Upper lobe of right lung (tissue), 1 donor: Measurements from ENCODE around the gene KRTAP19-5. TPM values are rescaled to one million over a fixed set of nuclear protein-coding genes. Genes with fewer than 3 reads are reported as not detected.

Experiments
- ATAC-seq: fragments of 200-7000 bp; cut with Tn5 transposase; one replicate; pipeline ENCODE4 v1.9.1; 2020; ENCODE audit warnings: mild to moderate bottlenecking, moderate library complexity
- DNase-seq: peaks from one replicate; pipeline ENCODE4 v3.0.0-alpha.2; 2020
- H3K27ac ChIP-seq: fragments of 200-600 bp; one replicate; pipeline ENCODE4 v1.8.0; 2022
- H3K27me3 ChIP-seq: fragments of 200-600 bp; one replicate; pipeline ENCODE4 v1.8.0; 2022; ENCODE audit warnings: mild to moderate bottlenecking
- H3K36me3 ChIP-seq: fragments of 200-600 bp; one replicate; pipeline ENCODE4 v1.8.0; 2022
- H3K4me1 ChIP-seq: fragments of 200-600 bp; one replicate; pipeline ENCODE4 v1.8.0; 2022
- H3K4me3 ChIP-seq: fragments of 200-600 bp; one replicate; pipeline ENCODE4 v1.8.0; 2022; ENCODE audit warnings: mild to moderate bottlenecking
- H3K9me3 ChIP-seq: fragments of 200-600 bp; one replicate; pipeline ENCODE4 v1.8.0; 2022
- CTCF ChIP-seq: fragments of 200-600 bp; IDR thresholded peaks from one replicate; pipeline ENCODE4 v1.8.0; 2022; ENCODE audit warnings: antibody characterized with exemption
- intact Hi-C: fragments of 100-400 bp; cut with DNase I; formaldehyde crosslinking; loops from one replicate; pipeline ENCODE4 v1.11.0; 2022
- total RNA-seq: library from RNA; stranded (reverse); fragmentation: NEBNext Ultra II Directional; extraction: Animal tissue kit (Norgen Biotek cat#: 25700); gene quantifications from one replicate; pipeline ENCODE4 v1.2.1, GENCODE V29; 2021
- donor health status: DM: no; HTN: yes; CAD: no; lungs with severe emphysema.

The KRTAP19-5 gene
- total RNA-seq, 1 donor from 2014 or later = not detected

GRCh38 chr21:30497065-30497464, 4.9 kb downstream of the KRTAP19-5 start, which contains the start of gene KRTAP19-4:
Gene KRTAP19-4, minus strand, starts transcription at chr21:30497165. Its CDS starts 55 bp downstream, at chr21:30497110.
- DNase-seq (no peak), ATAC-seq (peak; percentile 40)
- intact Hi-C loops = no loop called here
- no peak within 1 kb of the TSS for H3K27ac ChIP-seq
- H3K9me3 ChIP-seq = no peaks in the 10 kb centered on the region
- H3K4me3 ChIP-seq = no peak within 1 kb of the TSS
- no peaks in the 10 kb centered on the region for H3K4me1 ChIP-seq
- TF ChIP-seq CTCF = no peak
- no peaks in the 10 kb centered on the region for H3K27me3 ChIP-seq
- H3K36me3 ChIP-seq = no peaks in the 10 kb centered on the region

DNA sequence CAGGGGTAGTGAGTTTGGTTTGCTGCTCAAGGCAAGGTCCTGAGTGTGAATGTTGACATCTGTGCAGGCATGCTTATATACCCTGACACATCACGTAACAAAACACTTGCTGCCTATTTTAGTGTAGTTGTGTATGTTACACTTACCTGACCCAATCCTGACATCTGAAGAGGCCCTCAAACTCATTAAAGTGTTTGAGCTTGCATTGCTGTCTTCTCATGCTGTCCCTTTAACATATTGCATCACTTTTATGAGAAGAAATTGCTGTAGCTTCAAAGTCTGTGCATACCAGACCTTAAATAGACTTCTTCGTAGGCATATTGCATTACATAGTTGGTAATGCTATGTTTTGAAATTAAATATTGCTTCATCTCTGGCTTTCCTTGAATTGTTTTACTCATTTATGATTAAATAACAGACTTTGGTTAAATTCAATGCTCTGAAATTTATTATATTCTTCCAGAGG, 9.9 kb downstream of the KRTAP19-5 start, which contains the start of gene KRTAP19-3:
Gene KRTAP19-3 (minus strand): TSS at position 51 of the 466 bp plus-strand sequence. CDS start 56 bp downstream, outside the sequence.
- no peak for DNase-seq
- Histone ChIP-seq H3K4me3 (no peak within 1 kb of the TSS), H3K27me3 (no peaks in the 10 kb centered on the region), H3K4me1 (no peaks in the 10 kb centered on the region), H3K9me3 (no peaks in the 10 kb centered on the region), H3K36me3 (no peaks in the 10 kb centered on the region), H3K27ac (no peak within 1 kb of the TSS)
- intact Hi-C loops = no loop called here
- TF ChIP-seq CTCF = no peak
- ATAC-seq = no peak

GRCh38 chr21:30487336-30487735, 14.6 kb downstream of the KRTAP19-5 start, which contains the start of gene KRTAP19-2:
Gene KRTAP19-2, minus strand, starts transcription at chr21:30487436. Its CDS starts 88 bp downstream, at chr21:30487348.
- H3K4me3 ChIP-seq = no peak within 1 kb of the TSS
- DNase-seq (no peak), ATAC-seq (peak; percentile 29)
- H3K9me3 ChIP-seq = no peaks in the 10 kb centered on the region
- no peak for TF ChIP-seq CTCF
- no peak within 1 kb of the TSS for H3K27ac ChIP-seq
- no peaks in the 10 kb centered on the region for H3K4me1 ChIP-seq
- intact Hi-C loops = no loop called here
- no peaks in the 10 kb centered on the region for H3K36me3 ChIP-seq
- H3K27me3 ChIP-seq = no peaks in the 10 kb centered on the region

DNA sequence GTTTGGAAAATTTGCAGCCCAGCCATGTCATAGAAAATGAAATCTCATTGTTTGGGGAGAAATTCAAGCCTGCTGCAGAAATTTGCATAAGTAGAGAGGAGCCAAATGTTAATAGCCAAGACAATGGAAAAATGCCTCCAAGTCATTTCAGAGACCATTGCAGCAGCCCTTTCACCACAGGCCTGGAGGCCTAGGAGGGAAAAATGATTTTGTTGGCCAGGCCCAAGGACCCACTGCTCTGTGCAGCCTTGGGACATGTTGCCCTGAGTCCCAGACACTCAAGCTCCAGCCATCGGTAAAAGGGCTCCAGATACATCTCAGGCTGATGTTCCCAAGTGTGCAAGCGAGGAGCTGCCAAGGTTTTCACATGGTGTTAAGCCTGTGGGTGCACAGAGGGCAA, 15.8 kb downstream of the KRTAP19-5 start:
- ATAC-seq (no peak), DNase-seq (no peak)
- no peaks in the 10 kb centered on the region for H3K27me3 ChIP-seq
- H3K4me3 ChIP-seq = no peak overlapping the region
- H3K9me3 ChIP-seq = no peaks in the 10 kb centered on the region
- H3K27ac ChIP-seq = no peak overlapping the region
- no peaks in the 10 kb centered on the region for H3K4me1 ChIP-seq
- TF ChIP-seq CTCF = no peak
- intact Hi-C loops = no loop called here
- H3K36me3 ChIP-seq = no peaks in the 10 kb centered on the region

- Histone ChIP-seq H3K9me3 (no peaks in the 10 kb centered on the region), H3K27me3 (no peaks in the 10 kb centered on the region), H3K27ac (no peak overlapping the region), H3K4me3 (no peak overlapping the region), H3K36me3 (no peaks in the 10 kb centered on the region), H3K4me1 (no peaks in the 10 kb centered on the region)
- no peak for DNase-seq
- no peak for TF ChIP-seq CTCF
- ATAC-seq = no peak
- intact Hi-C loops = no loop called here
Measured at GRCh38 chr21:30482130-30482529, 19.8 kb downstream of the KRTAP19-5 start.

GRCh38 chr21:30480145-30480544, 21.8 kb downstream of the KRTAP19-5 start, which contains the start of gene KRTAP19-1:
Gene KRTAP19-1, minus strand, starts transcription at chr21:30480367. Its CDS starts 50 bp downstream, at chr21:30480317.
- ATAC-seq = no peak
- TF ChIP-seq CTCF = no peak
- no peaks in the 10 kb centered on the region for H3K36me3 ChIP-seq
- DNase-seq = no peak
- H3K27me3 ChIP-seq = no peaks in the 10 kb centered on the region
- intact Hi-C loops = no loop called here
- H3K9me3 ChIP-seq = no peaks in the 10 kb centered on the region
- no peaks in the 10 kb centered on the region for H3K4me1 ChIP-seq
- H3K4me3 ChIP-seq = no peak within 1 kb of the TSS
- H3K27ac ChIP-seq = no peak within 1 kb of the TSS
